Keratinocyte (primary cell): ENCODE data around the gene SPOCK1.

Experiments
- CTCF ChIP-seq, 3 experiments: IDR thresholded peaks in 1 of 3; conservative IDR thresholded peaks in 1 of 3; optimal IDR thresholded peaks in 1 of 3; 2 replicates in 2 of 3; 3 replicates in 1 of 3; pipeline versions ENCODE3 to v1.5.1; 2011; ENCODE audit warnings: low read length in 3 of 3, mild to moderate bottlenecking in 3 of 3, moderate library complexity in 2 of 3, control low read depth in 1 of 3, inconsistent platforms in 1 of 3; ENCODE audit not compliant: insufficient read depth in 2 of 3; ENCODE audit errors: extremely low read depth in 1 of 3
- EZH2 ChIP-seq: IDR thresholded peaks from one replicate; pipeline ENCODE4 v1.6.1; 2012; ENCODE audit warnings: inconsistent platforms, mild to moderate bottlenecking, low read length, moderate library complexity

GRCh38 chr5:137503456-137503855 lies 4.3 kb upstream of the SPOCK1 start:
- no peak for TF ChIP-seq CTCF (optimal IDR thresholded peaks at IDR 0.05 in 1 of 3, IDR thresholded peaks at IDR 0.05 in 1 of 3, conservative IDR thresholded peaks at IDR 0.05 in 1 of 3; ENCODE audit: extremely low read depth in 1 of 3, insufficient read depth in 2 of 3, low read length in 3 of 3)
- no peak for TF ChIP-seq EZH2
